Mucosa of rectum (tissue), 2 donors: ENCODE results near the gene GABBR2.

Experiments used
- H3K27ac ChIP-seq, 2 donors: one replicate each; pipeline ENCODE4 v1.7.0; 2013; ENCODE audit warnings: inconsistent platforms in 2 of 2, low read depth in 2 of 2, low read length in 2 of 2
- H3K27me3 ChIP-seq, 2 donors: one replicate each; pipeline ENCODE4 v1.7.0; 2013; ENCODE audit warnings: low read length in 2 of 2; ENCODE audit not compliant: control insufficient read depth in 2 of 2, insufficient read depth in 2 of 2
- H3K36me3 ChIP-seq, 2 donors: one replicate each; pipeline ENCODE4 v1.7.0; 2013; ENCODE audit warnings: low read length in 2 of 2; ENCODE audit not compliant: control insufficient read depth in 2 of 2, insufficient read depth in 2 of 2
- H3K4me1 ChIP-seq, 2 donors: one replicate each; pipeline ENCODE4 v1.7.0; 2013; ENCODE audit warnings: low read length in 2 of 2, mild to moderate bottlenecking in 1 of 2; ENCODE audit not compliant: control insufficient read depth in 2 of 2, insufficient read depth in 2 of 2
- H3K4me3 ChIP-seq, 2 donors: one replicate each; pipeline ENCODE4 v1.7.0; 2013; ENCODE audit warnings: low read length in 2 of 2
- H3K9ac ChIP-seq, 2 donors: one replicate each; pipeline ENCODE4 v1.7.0; 2013; ENCODE audit warnings: low read length in 2 of 2, low read depth in 1 of 2, mild to moderate bottlenecking in 1 of 2
- H3K9me3 ChIP-seq, 2 donors: one replicate each; pipeline ENCODE4 v1.7.0; 2013; ENCODE audit warnings: low read length in 2 of 2; ENCODE audit not compliant: control insufficient read depth in 2 of 2
- donor health status: healthy.
- donor health status: Normal muscosa, but diverticular disease.

GABBR2 gene

DNA sequence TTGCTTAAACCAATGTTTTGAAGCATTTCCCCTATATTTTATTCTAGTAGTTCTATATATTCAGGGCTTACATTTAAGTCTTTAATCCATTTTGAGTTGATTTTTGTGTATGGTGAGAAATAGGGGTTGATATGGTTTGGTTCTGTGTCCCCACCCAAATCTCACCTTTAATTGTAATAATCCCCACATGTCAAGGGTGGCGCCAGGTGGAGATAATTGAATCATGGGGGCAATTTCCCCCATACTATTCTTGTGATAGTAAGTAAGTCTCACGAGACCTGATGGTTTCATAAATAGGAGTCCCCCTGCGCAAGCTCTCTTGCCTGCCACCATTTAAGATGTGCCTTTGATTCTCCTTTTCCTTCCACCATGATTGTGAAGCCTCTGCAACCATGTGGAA, 361.1 kb downstream of the GABBR2 start:
- Histone ChIP-seq H3K4me1 (no peaks in the 10 kb centered on the region), H3K27ac (no peak overlapping the region), H3K9ac (no peak overlapping the region), H3K27me3 (peaks cover 0 to 7% of the 10 kb centered on the region in 2 donors), H3K9me3 (no peaks in the 10 kb centered on the region), H3K4me3 (no peak overlapping the region), H3K36me3 (no peaks in the 10 kb centered on the region)

DNA sequence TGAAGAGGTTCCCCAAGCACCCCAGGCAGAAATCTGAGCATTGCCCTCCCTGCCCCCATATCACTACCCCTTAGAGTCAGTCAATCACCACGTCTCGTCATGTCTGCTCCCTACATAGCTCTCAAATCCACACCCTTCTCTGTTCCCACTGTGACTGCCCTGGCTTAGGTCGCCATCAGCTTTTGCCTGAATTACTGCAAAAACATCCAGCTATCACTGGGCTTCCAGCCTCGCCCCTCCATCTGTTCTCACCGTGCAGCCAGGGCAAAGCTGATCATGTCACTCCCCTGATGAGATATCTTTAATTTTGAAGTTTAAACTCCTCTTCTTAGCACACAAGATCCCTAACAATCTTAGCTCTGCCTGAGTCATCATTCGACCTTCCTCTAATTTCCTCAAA, 363.7 kb downstream of the GABBR2 start:
- Histone ChIP-seq H3K9me3 (no peaks in the 10 kb centered on the region), H3K4me3 (no peak overlapping the region), H3K4me1 (no peaks in the 10 kb centered on the region), H3K36me3 (no peaks in the 10 kb centered on the region), H3K27ac (no peak overlapping the region), H3K27me3 (peaks cover 0 to 10% of the 10 kb centered on the region in 2 donors), H3K9ac (no peak overlapping the region)

GRCh38 chr9:98344581-98344980, 364.2 kb downstream of the GABBR2 start:
- no peaks in the 10 kb centered on the region for H3K9me3 ChIP-seq
- H3K4me3 ChIP-seq, result no peak overlapping the region
- H3K4me1 ChIP-seq, result no peaks in the 10 kb centered on the region
- H3K27me3 ChIP-seq, result peaks cover 0 to 10% of the 10 kb centered on the region in 2 donors
- H3K27ac ChIP-seq, result no peak overlapping the region
- no peaks in the 10 kb centered on the region for H3K36me3 ChIP-seq
- no peak overlapping the region for H3K9ac ChIP-seq

GRCh38 chr9:98342820-98343210, 365.9 kb downstream of the GABBR2 start:
- no peak overlapping the region for H3K27ac ChIP-seq
- H3K9me3 ChIP-seq, result no peaks in the 10 kb centered on the region
- H3K9ac ChIP-seq, result no peak overlapping the region
- no peaks in the 10 kb centered on the region for H3K36me3 ChIP-seq
- H3K4me3 ChIP-seq, result no peak overlapping the region
- H3K27me3 ChIP-seq, result peaks cover 0 to 10% of the 10 kb centered on the region in 2 donors
- H3K4me1 ChIP-seq, result no peaks in the 10 kb centered on the region

DNA sequence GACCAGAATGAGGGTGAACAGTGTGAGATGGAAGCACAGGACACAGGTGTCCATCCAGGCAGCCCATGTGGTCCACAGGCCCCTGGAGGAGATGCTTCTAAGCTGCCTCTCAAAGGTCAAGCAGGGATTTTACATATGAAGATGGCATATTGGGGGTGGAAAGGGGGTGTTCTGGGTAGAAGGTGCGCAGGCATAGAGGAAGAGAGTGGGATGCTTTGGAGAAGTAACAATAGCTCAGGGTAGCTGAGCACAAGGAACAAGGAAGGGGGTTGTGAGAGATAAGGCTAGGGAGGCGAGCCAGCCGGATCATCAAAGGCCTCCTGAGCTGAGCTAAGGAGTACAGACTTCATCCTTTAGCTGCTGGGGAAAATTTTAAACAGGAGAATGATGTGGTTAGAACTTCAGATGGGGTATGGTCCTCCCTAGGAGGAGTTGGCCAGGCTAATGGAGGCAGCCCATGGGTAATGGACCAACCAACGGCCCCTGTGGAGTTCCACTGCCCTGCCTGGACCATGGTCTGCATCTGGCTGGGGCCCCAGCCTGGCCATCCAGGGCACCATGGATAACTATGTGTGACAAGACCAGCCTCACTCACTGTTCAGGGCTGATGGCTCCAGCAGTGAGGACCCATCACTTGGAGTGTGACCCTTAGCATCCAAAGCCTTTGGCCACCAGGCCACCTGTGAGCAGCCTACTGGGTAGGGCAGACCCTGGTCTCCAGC, 366.5 kb downstream of the GABBR2 start:
- Histone ChIP-seq H3K9me3 (no peaks in the 10 kb centered on the region), H3K4me3 (no peak overlapping the region), H3K27ac (no peak overlapping the region), H3K36me3 (no peaks in the 10 kb centered on the region), H3K4me1 (no peaks in the 10 kb centered on the region), H3K9ac (no peak overlapping the region), H3K27me3 (peaks cover 0 to 10% of the 10 kb centered on the region in 2 donors)

DNA sequence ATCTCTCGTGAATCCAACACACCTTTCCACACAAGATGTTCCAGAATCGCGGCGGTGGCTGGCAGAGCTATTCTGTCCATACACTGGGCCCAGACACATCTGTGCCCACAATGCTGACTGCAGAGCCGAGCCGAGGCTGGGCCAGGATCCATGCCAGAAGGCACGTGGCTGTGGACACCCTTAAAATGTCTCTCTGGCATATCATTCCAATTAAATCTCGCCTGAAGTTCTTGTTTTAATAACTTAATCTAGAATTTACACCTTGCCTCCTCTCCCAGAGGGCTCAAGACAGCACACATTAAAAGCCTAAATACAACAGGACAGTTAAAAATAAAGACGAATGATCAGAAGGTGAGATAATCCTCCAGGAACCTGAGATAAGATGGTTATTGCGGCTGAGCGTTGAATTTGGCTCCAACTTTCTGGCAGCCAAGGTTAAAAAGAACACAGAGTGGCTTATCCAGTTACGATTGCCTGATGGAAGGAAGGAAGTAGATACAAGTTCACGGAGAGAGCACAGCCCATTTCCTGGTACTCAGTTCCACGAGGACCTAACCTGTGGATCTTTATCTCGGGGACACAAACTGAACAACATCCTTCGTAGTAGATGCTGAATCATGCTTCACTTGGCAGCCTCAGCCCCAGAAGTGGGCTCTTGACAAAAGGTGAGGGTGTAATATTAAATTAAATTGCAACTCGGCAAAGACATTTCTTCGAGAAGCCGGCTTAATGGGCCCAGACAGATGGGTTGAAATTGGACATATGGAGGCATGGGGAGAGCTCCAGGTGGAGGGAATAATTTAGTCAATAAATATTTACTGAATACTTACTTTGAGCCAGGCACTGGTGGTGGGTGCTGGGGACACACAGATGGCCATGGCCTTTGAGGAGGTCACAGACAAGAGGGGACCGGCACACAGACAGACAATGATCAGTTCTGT, 367.3 kb downstream of the GABBR2 start:
- Histone ChIP-seq H3K36me3 (no peaks in the 10 kb centered on the region), H3K4me3 (no peak overlapping the region), H3K9ac (no peak overlapping the region), H3K4me1 (no peaks in the 10 kb centered on the region), H3K9me3 (no peaks in the 10 kb centered on the region), H3K27me3 (peaks cover 0 to 10% of the 10 kb centered on the region in 2 donors), H3K27ac (no peak overlapping the region)

- Histone ChIP-seq H3K4me3 (no peak overlapping the region), H3K36me3 (no peaks in the 10 kb centered on the region), H3K9me3 (no peaks in the 10 kb centered on the region), H3K27me3 (peaks cover 0 to 10% of the 10 kb centered on the region in 2 donors), H3K9ac (no peak overlapping the region), H3K4me1 (no peaks in the 10 kb centered on the region), H3K27ac (no peak overlapping the region)
Measured at GRCh38 chr9:98339987-98340800, 368.5 kb downstream of the GABBR2 start.

DNA sequence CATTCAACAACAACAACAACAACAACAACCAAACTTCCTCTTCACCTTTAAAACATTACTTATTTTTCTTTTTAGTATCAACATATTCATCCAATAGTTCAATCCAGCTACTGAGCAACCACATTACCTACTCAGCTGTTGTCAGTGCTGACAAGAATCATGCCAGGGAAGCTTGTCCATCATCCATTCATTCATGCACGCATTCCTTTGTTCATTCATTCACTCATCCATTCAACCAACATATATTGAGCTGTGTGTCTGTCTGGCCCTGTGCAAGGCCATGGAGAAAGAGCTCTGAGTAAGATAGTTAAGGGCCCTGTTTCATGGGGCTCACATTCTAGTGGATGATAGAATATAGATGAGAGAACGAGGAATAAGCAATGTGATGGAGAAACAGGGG, 373.1 kb downstream of the GABBR2 start:
- H3K27me3 ChIP-seq, result no peaks in the 10 kb centered on the region
- no peaks in the 10 kb centered on the region for H3K36me3 ChIP-seq
- H3K9me3 ChIP-seq, result no peaks in the 10 kb centered on the region
- H3K4me3 ChIP-seq, result no peak overlapping the region
- H3K9ac ChIP-seq, result no peak overlapping the region
- no peak overlapping the region for H3K27ac ChIP-seq
- H3K4me1 ChIP-seq, result no peaks in the 10 kb centered on the region

- H3K27me3 ChIP-seq, result peaks cover 0 to 4% of the 10 kb centered on the region in 2 donors
- H3K27ac ChIP-seq, result no peak overlapping the region
- H3K36me3 ChIP-seq, result no peaks in the 10 kb centered on the region
- no peaks in the 10 kb centered on the region for H3K4me1 ChIP-seq
- H3K9ac ChIP-seq, result no peak overlapping the region
- H3K9me3 ChIP-seq, result no peaks in the 10 kb centered on the region
- no peak overlapping the region for H3K4me3 ChIP-seq
Measured at GRCh38 chr9:98334796-98335195, 373.9 kb downstream of the GABBR2 start.
